H1 (cell line): ENCODE measurements around the gene INPP5F. TPM values are rescaled to one million over a fixed set of nuclear protein-coding genes. Genes with fewer than 3 reads are reported as not detected.

Experiments
- CTCF ChIA-PET: fragments of 300-600 bp; sonication (Branson Sonifier 250); formaldehyde crosslinking; loops from one replicate; lab custom pipeline; 2021; ENCODE audit not compliant: partially characterized antibody; lab: Charles Lee
- POLR2A ChIA-PET: fragments of 300-600 bp; sonication (Branson Sonifier 250); formaldehyde crosslinking; loops from one replicate; lab custom pipeline; 2021; ENCODE audit warnings: inconsistent platforms; ENCODE audit not compliant: partially characterized antibody; lab: Charles Lee
- DNase-seq, 2 experiments: peaks; one replicate each; pipeline versions ENCODE4 v3.0.0 to v3.0.0-alpha.2; 2010 to 2022; ENCODE audit warnings: low spot score in 2 of 2, low read depth in 1 of 2, mixed read lengths in 1 of 2
- FAIRE-seq: peaks from 2 replicates; lab custom pipeline; 2011; peaks lifted over from hg19 to GRCh38; lab: Jason Lieb, UNC
- H2AFZ ChIP-seq: 2 replicates; pipeline ENCODE4 v1.8.1; 2012; ENCODE audit warnings: low read length, inconsistent platforms
- H2AK5ac ChIP-seq: 2 replicates; pipeline ENCODE4 v1.6.1; 2013; ENCODE audit warnings: low read depth, low read length
- H2BK120ac ChIP-seq: replicated peaks from 2 replicates; pipeline ENCODE3; 2013; ENCODE audit warnings: low read depth, low read length, inconsistent platforms
- H2BK12ac ChIP-seq: 2 replicates; pipeline ENCODE4 v1.6.1; 2013; ENCODE audit warnings: low read depth, low read length
- H2BK15ac ChIP-seq: 2 replicates; pipeline ENCODE4 v1.6.1; 2013; ENCODE audit warnings: low read length
- H2BK20ac ChIP-seq: 2 replicates; pipeline ENCODE4 v1.6.1; 2013; ENCODE audit warnings: low read length
- H2BK5ac ChIP-seq: 2 replicates; pipeline ENCODE4 v1.6.1; 2013; ENCODE audit warnings: low read depth, low read length
- H3K14ac ChIP-seq: 2 replicates; pipeline ENCODE4 v1.6.1; 2013; ENCODE audit warnings: inconsistent platforms; ENCODE audit not compliant: insufficient read length
- H3K18ac ChIP-seq: 2 replicates; pipeline ENCODE4 v1.6.1; 2013; ENCODE audit warnings: low read length; ENCODE audit errors: extremely low read depth
- H3K23ac ChIP-seq: 2 replicates; pipeline ENCODE4 v1.6.1; 2013; ENCODE audit warnings: inconsistent platforms; ENCODE audit not compliant: insufficient read length
- H3K23me2 ChIP-seq: 2 replicates; pipeline ENCODE4 v1.6.1; 2013; ENCODE audit warnings: low read depth, low read length
- H3K27ac ChIP-seq: 2 replicates; pipeline ENCODE4 v1.6.1; 2011; ENCODE audit warnings: low read depth, low read length, inconsistent platforms
- H3K27me3 ChIP-seq, 4 experiments: replicated peaks in 1 of 4; 1 replicate in 1 of 4; 2 replicates in 3 of 4; pipeline versions ENCODE4 v1.6.1 to v1.8.1; 2011 to 2013; ENCODE audit warnings: low read length in 3 of 4, mild to moderate bottlenecking in 3 of 4, inconsistent platforms in 2 of 4, mixed read lengths in 2 of 4, moderate library complexity in 1 of 4; ENCODE audit not compliant: control insufficient read depth in 3 of 4, insufficient read depth in 3 of 4; ENCODE audit errors: extremely low read depth in 1 of 4
- H3K36me3 ChIP-seq, 4 experiments: 2 replicates each; pipeline versions ENCODE4 v1.6.1 to v1.8.1; 2011 to 2013; ENCODE audit warnings: mild to moderate bottlenecking in 4 of 4, low read length in 3 of 4, moderate library complexity in 2 of 4, control low read depth in 1 of 4, inconsistent platforms in 1 of 4; ENCODE audit not compliant: insufficient read depth in 4 of 4, control insufficient read depth in 2 of 4
- H3K4ac ChIP-seq: replicated peaks from 2 replicates; pipeline ENCODE3; 2013; ENCODE audit warnings: low read length, low read depth, mixed read lengths, inconsistent platforms; ENCODE audit not compliant: insufficient read length
- H3K4me1 ChIP-seq, 4 experiments: replicated peaks in 1 of 4; 1 replicate in 1 of 4; 2 replicates in 3 of 4; pipeline versions ENCODE4 v1.6.1 to v1.8.1; 2011 to 2013; ENCODE audit warnings: low read length in 3 of 4, inconsistent platforms in 2 of 4, mixed read lengths in 1 of 4; ENCODE audit not compliant: insufficient read depth in 4 of 4, control insufficient read depth in 3 of 4
- H3K4me2 ChIP-seq, 2 experiments: 2 replicates each; pipeline versions ENCODE4 v1.6.1 to v1.8.1; 2011 to 2013; ENCODE audit warnings: low read depth in 2 of 2, low read length in 2 of 2, control low read depth in 1 of 2, inconsistent platforms in 1 of 2, mild to moderate bottlenecking in 1 of 2; ENCODE audit not compliant: insufficient read depth in 1 of 2
- H3K4me3 ChIP-seq, 4 experiments: fragments of 200-600, 300-600 bp in 1 of 4; sonication (generic), shearing (Covaris generic), sonication (Bioruptor Twin) in 1 of 4; 2 replicates each; pipeline versions ENCODE4 v1.5.1 to v1.8.1; 2011 to 2016; ENCODE audit warnings: low read length in 4 of 4, low read depth in 3 of 4, control low read depth in 2 of 4, inconsistent platforms in 2 of 4, mild to moderate bottlenecking in 2 of 4, mixed read lengths in 1 of 4, moderate library complexity in 1 of 4; ENCODE audit not compliant: insufficient read depth in 2 of 4; ENCODE audit errors: extremely low read depth in 1 of 4
- H3K56ac ChIP-seq: replicated peaks from 2 replicates; pipeline ENCODE3; 2013; ENCODE audit warnings: low read depth, mild to moderate bottlenecking, mixed read lengths, low read length, inconsistent platforms; ENCODE audit not compliant: insufficient read length
- H3K79me1 ChIP-seq: 2 replicates; pipeline ENCODE4 v1.6.1; 2013; ENCODE audit warnings: low read depth, low read length, control low read depth
- H3K79me2 ChIP-seq, 2 experiments: 2 replicates each; pipeline versions ENCODE4 v1.6.1 to v1.8.1; 2012 to 2013; ENCODE audit warnings: low read length in 2 of 2, mild to moderate bottlenecking in 2 of 2, inconsistent platforms in 1 of 2; ENCODE audit not compliant: insufficient read depth in 2 of 2, control insufficient read depth in 1 of 2
- H3K9ac ChIP-seq, 4 experiments: replicated peaks in 1 of 4; 1 replicate in 1 of 4; 2 replicates in 3 of 4; pipeline versions ENCODE4 v1.6.1 to v1.8.1; 2011 to 2013; ENCODE audit warnings: low read depth in 3 of 4, low read length in 3 of 4, control low read depth in 2 of 4, mild to moderate bottlenecking in 2 of 4, moderate library complexity in 2 of 4, inconsistent platforms in 1 of 4; ENCODE audit errors: extremely low read depth in 1 of 4
- H3K9me3 ChIP-seq, 2 experiments: 2 replicates each; pipeline versions ENCODE4 v1.6.1 to v1.8.1; 2012 to 2013; ENCODE audit warnings: mild to moderate bottlenecking in 2 of 2, moderate library complexity in 2 of 2, control low read depth in 1 of 2, inconsistent platforms in 1 of 2, low read depth in 1 of 2, low read length in 1 of 2, mixed read lengths in 1 of 2; ENCODE audit not compliant: insufficient read depth in 2 of 2
- H4K20me1 ChIP-seq, 2 experiments: replicated peaks in 1 of 2; 2 replicates each; pipeline versions ENCODE3 to v1.8.1; 2011 to 2013; ENCODE audit warnings: inconsistent platforms in 2 of 2, low read length in 2 of 2, mild to moderate bottlenecking in 1 of 2; ENCODE audit not compliant: insufficient read depth in 2 of 2, control insufficient read depth in 1 of 2
- H4K5ac ChIP-seq: 2 replicates; pipeline ENCODE4 v1.6.1; 2013; ENCODE audit warnings: low read length, low read depth, mixed read lengths, inconsistent platforms; ENCODE audit not compliant: insufficient read length
- H4K8ac ChIP-seq: 2 replicates; pipeline ENCODE4 v1.8.0; 2013; ENCODE audit warnings: mild to moderate bottlenecking, moderate library complexity, low read length, inconsistent platforms; ENCODE audit not compliant: insufficient read depth; ENCODE audit errors: extremely low read depth
- H4K91ac ChIP-seq: replicated peaks from 2 replicates; pipeline ENCODE3; 2013; ENCODE audit warnings: low read length, mixed read lengths, inconsistent platforms; ENCODE audit not compliant: insufficient read length
- CBX5 ChIP-seq: fragments of 300-800, 300-1000 bp; sonication (generic); IDR thresholded peaks from 2 replicates; pipeline ENCODE4 v1.7.1; 2016; ENCODE audit warnings: antibody characterized with exemption, low read length, low read depth
- CHD1 ChIP-seq: IDR thresholded peaks from 2 replicates; pipeline ENCODE4 v1.6.1; 2012; ENCODE audit warnings: low read depth, low read length, improper control_type of control experiment
- CHD2 ChIP-seq: IDR thresholded peaks from 2 replicates; pipeline ENCODE4 v1.6.1; 2012; ENCODE audit warnings: low read length, improper control_type of control experiment
- CREB1 ChIP-seq: IDR thresholded peaks from 2 replicates; pipeline ENCODE4 v1.6.1; 2012; ENCODE audit warnings: inconsistent platforms
- GABPA ChIP-seq: IDR thresholded peaks from 2 replicates; pipeline ENCODE4 v1.6.1; 2011; ENCODE audit warnings: mild to moderate bottlenecking, low read length, moderate library complexity, borderline replicate concordance; ENCODE audit not compliant: insufficient read depth
- JUND ChIP-seq: IDR thresholded peaks from 2 replicates; pipeline ENCODE4 v1.6.1; 2011; ENCODE audit warnings: mild to moderate bottlenecking, improper control_type of control experiment, low read length
- KDM5A ChIP-seq: fragments of 200-600 bp; IDR thresholded peaks from 2 replicates; pipeline ENCODE4 v1.7.1; 2012; ENCODE audit warnings: mild to moderate bottlenecking, low read length, inconsistent platforms, mixed read lengths
- NANOG ChIP-seq: IDR thresholded peaks from 2 replicates; pipeline ENCODE4 v1.6.1; 2011; ENCODE audit warnings: low read length, low read depth, mild to moderate bottlenecking, inconsistent platforms; ENCODE audit not compliant: insufficient read depth, poor library complexity, severe bottlenecking
- RBBP5 ChIP-seq: IDR thresholded peaks from 2 replicates; pipeline ENCODE4 v1.7.1; 2012; ENCODE audit warnings: low read depth, mild to moderate bottlenecking, inconsistent platforms, low read length, moderate library complexity, borderline replicate concordance
- SUZ12 ChIP-seq: fragments of 200-600 bp; sonication (generic); IDR thresholded peaks from 2 replicates; pipeline ENCODE4 v1.6.1; 2012; ENCODE audit warnings: mild to moderate bottlenecking, inconsistent platforms, low read length, moderate library complexity, mixed read lengths
- TAF1 ChIP-seq: IDR thresholded peaks from 2 replicates; pipeline ENCODE4 v1.6.1; 2011; ENCODE audit warnings: mild to moderate bottlenecking, low read depth, low read length
- WGBS, 2 experiments: shearing (Covaris generic) in 1 of 2; methylation state at CpG; one replicate each; pipeline versions ENCODE4 v1.1.6 to v1.1.7; 2013 to 2015; ENCODE audit warnings: low lambda C conversion rate in 2 of 2, mixed read lengths in 2 of 2, inconsistent platforms in 1 of 2, low coverage in 1 of 2, missing lambda C conversion rate in 1 of 2; ENCODE audit not compliant: insufficient replicate concordance in 2 of 2, insufficient coverage in 1 of 2, insufficient read length in 1 of 2; ENCODE audit errors: extremely low coverage in 1 of 2, missing lambda C conversion rate in 1 of 2; 5-methylcytosine and 5-hydroxymethylcytosine counted together
- polyA plus RNA-seq, 7 experiments: library from polyadenylated mRNA; depleted of rRNA in 3 of 7; stranded (reverse) in 5 of 7; unstranded in 2 of 7; fragments of >200 nt in 5 of 7; fragments of 200-250 nt in 2 of 7; gene quantifications; 1 replicate in 5 of 7; 2 replicates in 1 of 7; 4 replicates in 1 of 7; pipeline versions ENCODE4 v1.2.1 to v1.2.3, GENCODE V29; 2011 to 2013; ENCODE audit warnings: missing spikeins in 2 of 7, mixed read lengths in 2 of 7
- total RNA-seq: library from RNA; stranded (reverse); fragmentation: NEBNext Ultra II Directional; extraction: Animal tissue kit (Norgen Biotek cat#: 25700); gene quantifications from 2 replicates; pipeline ENCODE4 v1.2.1, GENCODE V29; 2021

INPP5F gene
- total and polyA plus RNA-seq, 2 of the 8 experiments (the other 6 are each of a cell fraction or from before 2014, with no cell fraction given), result 50.1 to 101 TPM

DNA sequence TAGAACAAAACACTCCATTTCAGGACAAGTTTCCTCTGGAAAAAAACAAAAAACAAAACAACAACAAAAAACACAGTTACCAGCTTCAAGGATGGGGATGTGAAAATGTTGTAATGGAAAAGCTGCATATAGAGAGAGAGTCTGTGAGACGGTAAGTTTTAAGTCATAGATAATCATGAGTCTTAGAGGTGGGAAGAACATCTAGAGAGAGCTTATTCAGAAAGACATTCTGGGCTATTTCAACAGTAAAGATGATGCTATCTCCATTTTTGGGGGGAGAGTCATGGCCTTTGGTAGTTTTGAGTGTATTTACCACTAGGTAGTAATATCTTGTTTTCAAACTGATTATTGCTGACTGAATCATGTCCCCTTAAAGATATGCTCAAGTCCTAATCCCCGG lies 23.3 kb upstream of the INPP5F start:
- no peak for TF ChIP-seq NANOG
- TF ChIP-seq JUND, result no peak
- no peak for TF ChIP-seq CREB1
- TF ChIP-seq CHD1, result no peak
- TF ChIP-seq RBBP5, result no peak
- no peak for TF ChIP-seq SUZ12
- TF ChIP-seq TAF1, result no peak
- no peak for TF ChIP-seq CBX5
- TF ChIP-seq GABPA, result no peak
- no peak for TF ChIP-seq CHD2
- no peak for TF ChIP-seq KDM5A
- Histone ChIP-seq H3K9ac (no peak overlapping the region), H3K4ac (no peak overlapping the region), H3K18ac (no peak overlapping the region), H3K4me2 (0 out of 4 replicates have a peak overlapping the region, but pooled peaks of 1 of the 2 experiments have one; percentile 19), H2BK12ac (no peak overlapping the region), H3K27me3 (no peaks in the 10 kb centered on the region), H2BK15ac (no peak overlapping the region), H4K20me1 (no peaks in the 10 kb centered on the region), H3K14ac (no peak overlapping the region), H2BK20ac (no peak overlapping the region), H4K91ac (no peak overlapping the region), H2AFZ (no peak overlapping the region), H3K56ac (no peak overlapping the region), H4K5ac (no peak overlapping the region), H3K4me1 (peaks cover 0 to 6% (median 5%) of the 10 kb centered on the region in 4 experiments; a peak in 4 of 7 replicates), H2AK5ac (no peak overlapping the region), H3K79me1 (no peaks in the 10 kb centered on the region), H3K79me2 (no peaks in the 10 kb centered on the region), H2BK5ac (no peak overlapping the region), H3K27ac (no peak overlapping the region), H2BK120ac (no peak overlapping the region), H3K9me3 (peaks cover 1 to 11% of the 10 kb centered on the region in 2 experiments; a peak in 2 of 4 replicates), H3K23ac (no peak overlapping the region), H3K4me3 (no peak overlapping the region), H3K23me2 (no peaks in the 10 kb centered on the region), H4K8ac (no peak overlapping the region), H3K36me3 (0 out of 8 replicates have a peak, but pooled peaks cover 0 to 3% (median 0%) of the 10 kb centered on the region in 4 experiments)
- ChIA-PET POLR2A (interaction anchor here (0.9 to 2.5 kb wide), 2 partner anchors 12 to 15 kb away, joined by 3 to 7 read pairs; no protein-coding TSS in a partner anchor), CTCF (interaction anchor here (1.1 to 1.4 kb wide), 4 partner anchors 16 to 94 kb away, joined by 3 to 8 read pairs (median 4); no protein-coding TSS in a partner anchor)
- WGBS, 2 experiments, result 91% methylated on average over 2 of the region's 2 CpGs; no CpG with 5 or more reads in 1 of the 2 experiments
- DNase-seq (no peak), FAIRE-seq (no peak)
